IMR-90 (cell line): ENCODE measurements around the gene DSE. TPM values are rescaled to one million over a fixed set of nuclear protein-coding genes. Genes with fewer than 3 reads are reported as not detected.
A peak's percentile ranks its signal among the peaks of the same experiment; 100 is the strongest.

Experiments used
- ATAC-seq: fragments of 200-7000 bp; cut with Tn5 transposase; 2 replicates; pipeline ENCODE4 v1.9.1; 2020; ENCODE audit warnings: low read depth, mild to moderate bottlenecking, moderate library complexity
- BruUV-seq: library from RNA; stranded (reverse); fragments of 400-500 nt; replicated peaks from 2 replicates; lab custom pipeline; 2021; lab: Mats Ljungman, UMichigan
- CTCF ChIA-PET: fragments of 300-600 bp; formaldehyde crosslinking; extraction: SDS; loops from one replicate; lab custom pipeline; 2021; ENCODE audit warnings: antibody characterized with exemption; lab: Yijun Ruan, JAX
- POLR2A ChIA-PET: fragments of 300-600 bp; sonication (Branson Sonifier 250); formaldehyde crosslinking; loops from one replicate; lab custom pipeline; 2022; ENCODE audit warnings: antibody characterized with exemption; ENCODE audit not compliant: unreplicated experiment; lab: Charles Lee
- DNase-seq: peaks from one replicate; pipeline ENCODE4 v3.0.0; 2013
- H2AFZ ChIP-seq: replicated peaks from 2 replicates; pipeline ENCODE3; 2013; ENCODE audit warnings: low read length, mild to moderate bottlenecking; ENCODE audit not compliant: poor library complexity
- H2AK5ac ChIP-seq: 2 replicates; pipeline ENCODE4 v1.6.1; 2013; ENCODE audit warnings: low read depth, low read length, inconsistent platforms
- H2AK9ac ChIP-seq: replicated peaks from 2 replicates; pipeline ENCODE3; 2013; ENCODE audit warnings: mild to moderate bottlenecking, low read depth, low read length, moderate library complexity; ENCODE audit not compliant: poor library complexity
- H2BK120ac ChIP-seq: 2 replicates; pipeline ENCODE4 v1.6.1; 2013; ENCODE audit warnings: low read depth, low read length, inconsistent platforms
- H2BK15ac ChIP-seq: 3 replicates; pipeline ENCODE4 v1.6.1; 2013; ENCODE audit warnings: low read depth, low read length, inconsistent platforms
- H2BK20ac ChIP-seq: 2 replicates; pipeline ENCODE4 v1.6.1; 2013; ENCODE audit warnings: low read depth, mild to moderate bottlenecking, inconsistent platforms, low read length, moderate library complexity
- H2BK5ac ChIP-seq: 2 replicates; pipeline ENCODE4 v1.6.1; 2013; ENCODE audit warnings: mild to moderate bottlenecking, low read depth, low read length, inconsistent platforms; ENCODE audit not compliant: poor library complexity, severe bottlenecking
- H3K14ac ChIP-seq: replicated peaks from 2 replicates; pipeline ENCODE4 v1.6.1; 2013; ENCODE audit warnings: low read depth, low read length, inconsistent platforms
- H3K18ac ChIP-seq: 2 replicates; pipeline ENCODE4 v1.6.1; 2013; ENCODE audit warnings: low read depth, low read length, control low read depth
- H3K23ac ChIP-seq: 2 replicates; pipeline ENCODE4 v1.6.1; 2013; ENCODE audit warnings: low read depth, low read length, inconsistent platforms
- H3K27ac ChIP-seq: 2 replicates; pipeline ENCODE4 v1.5.1; 2013; ENCODE audit warnings: mild to moderate bottlenecking, control low read depth, low read length; ENCODE audit not compliant: insufficient read depth
- H3K27me3 ChIP-seq: 2 replicates; pipeline ENCODE4 v1.6.1; 2013; ENCODE audit warnings: low read length; ENCODE audit not compliant: control insufficient read depth, insufficient read depth
- H3K36me3 ChIP-seq: 2 replicates; pipeline ENCODE4 v1.6.1; 2013; ENCODE audit warnings: low read length, mixed read lengths; ENCODE audit not compliant: control insufficient read depth, insufficient read depth
- H3K4ac ChIP-seq: 2 replicates; pipeline ENCODE4 v1.6.1; 2013; ENCODE audit warnings: low read depth, low read length, inconsistent platforms
- H3K4me1 ChIP-seq: 2 replicates; pipeline ENCODE4 v1.6.1; 2013; ENCODE audit warnings: low read length, mixed read lengths; ENCODE audit not compliant: control insufficient read depth, insufficient read depth
- H3K4me2 ChIP-seq: 2 replicates; pipeline ENCODE4 v1.6.1; 2013; ENCODE audit warnings: low read depth, mild to moderate bottlenecking, control low read depth, low read length, moderate library complexity
- H3K4me3 ChIP-seq: 2 replicates; pipeline ENCODE4 v1.5.1; 2013; ENCODE audit warnings: low read depth, mild to moderate bottlenecking, control low read depth, low read length, moderate library complexity; ENCODE audit not compliant: insufficient read depth
- H3K56ac ChIP-seq: 2 replicates; pipeline ENCODE4 v1.6.1; 2013; ENCODE audit warnings: low read length, inconsistent platforms; ENCODE audit not compliant: insufficient read depth; ENCODE audit errors: extremely low read depth
- H3K79me1 ChIP-seq, 2 experiments: 2 replicates each; pipeline ENCODE4 v1.6.1; 2013; ENCODE audit warnings: low read length in 2 of 2, inconsistent platforms in 1 of 2, low read depth in 1 of 2
- H3K9ac ChIP-seq: 2 replicates; pipeline ENCODE4 v1.6.1; 2013; ENCODE audit warnings: low read depth, low read length, control low read depth
- H3K9me1 ChIP-seq: 2 replicates; pipeline ENCODE4 v1.6.1; 2013; ENCODE audit warnings: low read length, inconsistent platforms; ENCODE audit not compliant: insufficient read depth
- H3K9me3 ChIP-seq: 2 replicates; pipeline ENCODE4 v1.6.1; 2013; ENCODE audit warnings: low read length; ENCODE audit not compliant: control insufficient read depth, insufficient read depth
- H4K20me1 ChIP-seq: 2 replicates; pipeline ENCODE4 v1.6.1; 2013; ENCODE audit warnings: low read length, inconsistent platforms; ENCODE audit not compliant: insufficient read depth
- H4K5ac ChIP-seq: 2 replicates; pipeline ENCODE4 v1.6.1; 2013; ENCODE audit warnings: mild to moderate bottlenecking, low read depth, low read length, control low read depth
- H4K8ac ChIP-seq, 2 experiments: 2 replicates each; pipeline ENCODE4 v1.6.1; 2013; ENCODE audit warnings: low read depth in 2 of 2, low read length in 2 of 2, control low read depth in 1 of 2, inconsistent platforms in 1 of 2
- H4K91ac ChIP-seq: 2 replicates; pipeline ENCODE4 v1.6.1; 2013; ENCODE audit warnings: low read depth, low read length, inconsistent platforms; ENCODE audit not compliant: insufficient read depth
- CEBPB ChIP-seq: IDR thresholded peaks from 2 replicates; pipeline ENCODE4 v1.6.1; 2012; ENCODE audit warnings: low read depth, low read length, improper control_type of control experiment
- MAZ ChIP-seq: IDR thresholded peaks from 2 replicates; pipeline ENCODE4 v1.6.1; 2012; ENCODE audit warnings: low read depth, mild to moderate bottlenecking, low read length, improper control_type of control experiment, moderate library complexity, borderline replicate concordance
- WGBS, 2 experiments: methylation state at CpG; one replicate each; pipeline versions ENCODE4 v1.1.5 to v1.1.7; 2013; ENCODE audit warnings: missing lambda C conversion rate in 2 of 2; ENCODE audit not compliant: insufficient read length in 1 of 2; ENCODE audit errors: extremely low coverage in 2 of 2; 5-methylcytosine and 5-hydroxymethylcytosine counted together
- dilution Hi-C: fragments of 300-500 bp; cut with HindIII; formaldehyde crosslinking; loops from one replicate; pipeline ENCODE4 v1.14.3; 2018; ENCODE audit warnings: low sequenced_read_pairs; ENCODE audit not compliant: unreplicated experiment
- in situ Hi-C: fragments of 300-500 bp; cut with MboI; formaldehyde crosslinking; loops from 3 replicates; pipeline ENCODE4 v1.14.3; 2019; ENCODE audit warnings: low sequenced_read_pairs, inconsistent platforms, mixed read lengths
- intact Hi-C: fragments of 100-400 bp; cut with micrococcal nuclease; formaldehyde crosslinking; loops from 2 replicates; pipeline ENCODE4 v1.10.0; 2022
- polyA plus RNA-seq, 3 experiments: library from polyadenylated mRNA; depleted of rRNA; stranded (reverse); fragments of >200 nt; gene quantifications; 2 replicates each; pipeline ENCODE4 v1.2.3, GENCODE V29; 2012; ENCODE audit warnings: low replicate concordance in 1 of 3
- total RNA-seq: library from RNA; depleted of rRNA; stranded (reverse); fragments of >200 nt; gene quantifications from 2 replicates; pipeline ENCODE4 v1.2.3, GENCODE V29; 2012

DSE gene
- total and polyA plus RNA-seq, 2 of the 4 experiments (the other 2 are of a cell fraction), result 48.0 to 154 TPM

GRCh38 chr6:116374586-116374985 lies 3.8 kb downstream of the DSE start:
- Histone ChIP-seq H3K9me1 (peaks cover 12% of the 10 kb centered on the region), H4K20me1 (peaks cover 44% of the 10 kb centered on the region), H3K4ac (no peak overlapping the region), H3K4me3 (no peak overlapping the region), H3K27ac (no peak overlapping the region), H3K4me2 (no peak overlapping the region), H4K8ac (no peak overlapping the region), H3K9me3 (no peaks in the 10 kb centered on the region), H2BK120ac (no peak overlapping the region), H2AFZ (no peak overlapping the region), H3K14ac (0 out of 2 replicates have a peak overlapping the region, but pooled peaks have one; percentile 11), H2AK9ac (no peak overlapping the region), H4K91ac (no peak overlapping the region), H3K9ac (no peak overlapping the region), H3K27me3 (no peaks in the 10 kb centered on the region), H3K18ac (no peak overlapping the region), H2BK15ac (no peak overlapping the region), H3K23ac (peak overlapping the region; percentile 31; the same call in 1 of the 2 replicates), H2BK5ac (no peak overlapping the region), H3K56ac (no peak overlapping the region), H2AK5ac (no peak overlapping the region), H3K79me1 (peaks cover 27 to 59% of the 10 kb centered on the region in 2 experiments), H3K4me1 (peaks cover 11% of the 10 kb centered on the region), H2BK20ac (no peak overlapping the region), H3K36me3 (no peaks in the 10 kb centered on the region), H4K5ac (no peak overlapping the region)
- in situ Hi-C loops (no loop called here), dilution Hi-C loops (no loop called here), intact Hi-C loops (loop anchor here (5.0 kb wide), 1 partner anchor 87 kb away; no protein-coding TSS in a partner anchor)
- ChIA-PET CTCF (no interaction called here), POLR2A (interaction anchor here (1.0 kb wide), 1 partner anchor 14 kb away, joined by 4 read pairs; no protein-coding TSS in a partner anchor)
- DNase-seq (no peak), ATAC-seq (no peak)
- TF ChIP-seq MAZ, result no peak
- TF ChIP-seq CEBPB, result no peak
- WGBS, 2 experiments, result no CpG with 5 or more reads among the region's 5 CpGs
- no TSS peak for BruUV-seq
